Effector CD8-positive, alpha-beta T cell (primary cell): ENCODE results near the gene CTIF.
"Not testable (repeated sequence)": the region's sequence is repeated elsewhere in the genome, so short reads cannot be mapped to it uniquely, and the experiment has no call there.

Experiments
- DNase-seq: peaks from one replicate; lab custom pipeline; 2025; lab: John Stamatoyannopoulos, UW

The CTIF gene

DNA sequence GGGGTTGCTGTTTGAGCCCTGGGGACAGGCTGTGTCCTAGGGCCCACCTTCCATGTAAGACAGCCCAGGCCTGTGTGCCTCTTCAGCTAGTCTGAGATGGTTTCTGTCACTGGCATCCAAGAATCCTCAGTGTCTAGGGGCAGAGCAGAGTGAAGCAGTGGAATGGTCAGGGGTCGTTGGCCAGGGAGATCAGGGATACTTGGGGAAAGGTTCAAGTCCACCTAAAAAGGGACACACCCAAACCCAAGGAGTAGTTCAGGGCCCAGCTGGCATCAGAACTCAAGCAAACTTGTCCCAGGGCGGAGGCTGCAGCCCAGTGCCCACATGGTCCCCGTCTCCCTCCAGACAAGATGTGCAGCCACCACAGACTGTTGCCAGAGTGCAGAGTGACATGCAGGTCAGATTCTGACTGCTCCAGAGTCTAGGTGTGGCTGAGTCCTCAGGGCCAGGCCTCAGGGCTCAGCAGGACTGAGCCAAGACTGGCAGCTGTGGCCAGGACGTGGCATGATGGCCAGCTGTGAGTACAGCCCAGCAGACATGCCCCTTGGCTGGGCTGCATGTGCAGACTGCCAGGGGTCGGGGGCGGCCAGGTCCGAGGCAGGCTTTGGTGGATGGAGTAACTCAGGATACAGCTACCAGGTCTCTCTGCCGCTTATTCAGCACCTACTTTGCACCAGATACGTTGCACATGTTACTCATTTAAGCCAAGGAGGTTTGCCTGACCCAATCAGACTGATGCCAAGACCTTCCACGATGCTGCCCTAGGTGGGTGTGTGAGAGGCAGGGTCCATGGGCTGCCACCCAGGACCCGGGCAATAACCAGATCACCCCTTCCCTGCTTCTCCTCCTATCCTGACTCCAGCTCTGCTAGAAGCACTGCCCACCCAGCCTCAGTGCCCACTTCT lies 265.4 kb downstream of the CTIF start:
- DNase-seq: no peak

DNA sequence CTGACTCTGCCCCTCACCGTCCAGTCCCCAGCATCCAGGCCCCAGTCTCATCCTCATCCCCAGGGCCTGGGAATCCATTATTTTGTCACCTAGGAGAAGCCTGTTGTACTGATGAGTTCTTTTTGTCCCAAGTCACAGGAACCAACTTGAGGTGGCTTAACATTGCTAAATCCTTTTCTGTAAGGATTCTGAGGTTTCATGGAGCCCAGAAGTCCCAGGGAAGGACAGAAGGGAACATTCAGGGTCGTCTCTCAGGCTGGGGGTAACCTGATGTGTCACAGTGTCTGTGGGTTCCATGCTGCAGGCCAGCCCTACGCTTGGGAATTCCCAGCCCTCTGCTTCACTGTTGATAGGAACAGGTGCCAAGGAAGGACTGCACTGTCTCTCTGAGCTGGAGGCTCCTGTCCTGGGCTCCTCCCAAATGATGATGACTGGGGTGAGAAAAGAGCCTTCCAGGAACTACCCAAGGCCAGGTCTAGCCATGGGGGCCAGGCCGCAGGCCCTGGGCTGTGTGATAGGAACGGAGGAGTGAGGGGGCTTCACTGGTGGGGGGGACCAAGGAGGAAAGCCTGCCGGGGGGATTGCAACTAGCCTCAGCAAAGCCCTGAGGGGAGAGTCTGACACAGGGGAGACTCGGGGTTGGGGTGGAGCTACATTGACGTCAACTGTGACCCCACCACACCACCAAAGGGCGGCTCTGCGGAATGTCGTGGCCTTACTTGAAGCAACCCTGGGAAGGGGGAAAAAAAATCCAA lies 266.2 kb downstream of the CTIF start:
- DNase-seq: no peak

DNA sequence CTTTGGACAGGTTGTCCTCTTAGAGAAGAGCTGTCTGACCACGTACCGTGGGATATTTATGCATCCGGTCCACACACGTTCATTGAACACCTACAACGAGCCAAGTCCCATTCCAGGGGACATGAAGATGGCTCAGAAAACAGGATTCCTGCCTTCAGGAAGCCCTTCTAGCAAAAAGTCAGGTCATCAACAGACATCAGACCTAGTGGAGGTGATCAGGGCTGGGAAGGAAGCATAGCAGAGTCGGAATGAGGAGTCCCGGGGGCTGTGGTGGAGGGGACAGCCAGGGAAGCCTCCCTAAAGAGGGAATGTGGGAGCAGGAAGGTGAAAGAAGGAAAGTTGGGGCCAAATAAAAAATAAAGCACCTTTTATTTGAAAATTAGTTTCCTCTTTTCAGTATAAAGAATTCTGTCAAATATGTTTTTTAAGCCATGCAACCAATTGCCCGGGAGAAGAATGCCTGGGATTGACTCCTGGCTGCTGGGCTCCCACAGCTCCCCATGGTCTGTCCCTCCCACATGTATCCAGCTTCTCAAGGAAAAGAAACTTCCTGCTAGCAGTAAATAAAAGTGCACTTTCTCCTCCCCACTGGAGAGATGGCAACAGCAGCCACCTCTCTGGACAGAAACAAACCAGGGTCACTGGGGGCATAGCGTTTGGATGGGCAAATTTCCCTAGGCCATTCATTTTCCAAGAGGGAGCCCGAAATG lies 267.1 kb downstream of the CTIF start:
- DNase-seq: no peak

DNA sequence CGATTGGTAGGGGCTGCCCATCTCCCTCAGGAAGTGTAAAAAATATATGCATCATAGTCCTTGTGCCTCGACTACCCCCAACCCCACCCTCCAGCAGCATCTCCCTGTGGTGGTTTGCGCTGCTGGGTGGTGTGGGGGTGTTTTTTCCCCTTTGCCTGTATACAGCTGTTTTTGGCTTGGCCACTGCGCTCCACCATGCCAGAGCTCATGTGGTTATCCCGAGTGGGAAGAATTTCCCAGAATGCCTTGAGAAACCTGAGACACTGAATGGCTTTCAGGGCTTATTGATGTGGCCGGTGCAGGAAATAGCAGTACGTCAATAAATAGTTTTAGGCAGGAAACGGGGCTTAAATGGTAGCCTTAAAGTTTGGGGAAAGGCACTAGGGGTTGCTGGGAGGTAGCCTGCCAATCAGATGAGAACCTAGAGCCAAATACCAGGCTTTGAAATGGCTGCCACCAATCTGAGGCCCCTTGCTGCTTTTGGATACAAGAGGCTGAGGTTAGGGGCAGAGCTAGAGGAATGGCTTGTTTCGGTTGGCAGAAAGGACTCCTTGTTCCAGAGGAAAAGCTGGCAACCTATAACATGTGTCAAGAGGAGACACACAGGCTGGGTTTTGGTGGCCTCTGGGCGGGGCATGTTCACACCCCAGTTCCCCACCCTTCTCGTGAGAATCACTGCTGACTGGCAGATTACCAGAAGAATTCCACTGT lies 267.9 kb downstream of the CTIF start:
- DNase-seq: no peak

DNA sequence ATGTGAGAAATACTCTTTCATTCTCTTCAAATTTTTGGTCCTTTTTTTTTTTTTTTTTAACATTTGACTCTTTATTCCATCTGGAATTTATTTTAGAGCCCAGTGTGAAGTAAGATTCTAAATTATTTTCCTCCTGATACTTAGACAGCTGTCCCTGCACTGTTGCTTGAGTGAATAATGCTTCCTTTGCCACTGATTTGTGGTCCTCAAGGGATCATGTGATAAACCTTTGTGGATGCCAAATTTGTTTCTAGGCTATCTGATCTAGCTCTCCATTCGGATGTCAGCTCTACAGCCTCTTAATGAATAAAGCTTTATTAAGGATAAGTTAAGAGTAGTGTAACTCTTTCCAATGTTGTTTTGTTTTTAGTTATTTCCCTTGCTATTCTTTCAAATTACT lies 269.6 kb downstream of the CTIF start:
- no peak for DNase-seq

DNA sequence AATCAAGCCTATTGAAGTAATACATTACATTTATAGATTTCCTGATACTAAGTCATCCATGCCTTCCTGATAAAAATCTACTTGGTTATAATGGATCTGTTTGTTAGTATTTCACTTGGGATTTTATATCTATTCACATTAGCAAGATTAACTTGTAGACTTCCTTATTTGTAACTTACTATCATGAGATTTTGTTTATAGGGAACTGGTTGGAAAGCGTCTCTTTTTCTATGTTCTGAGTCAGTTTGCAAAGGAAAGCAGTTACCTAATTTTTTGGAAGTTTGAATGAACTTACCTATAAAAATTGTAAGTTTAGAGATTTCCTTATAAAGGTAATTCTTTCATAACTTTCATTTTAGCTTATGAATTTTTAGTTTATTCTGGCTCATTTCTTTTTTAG lies 270.5 kb downstream of the CTIF start:
- DNase-seq: no peak

DNA sequence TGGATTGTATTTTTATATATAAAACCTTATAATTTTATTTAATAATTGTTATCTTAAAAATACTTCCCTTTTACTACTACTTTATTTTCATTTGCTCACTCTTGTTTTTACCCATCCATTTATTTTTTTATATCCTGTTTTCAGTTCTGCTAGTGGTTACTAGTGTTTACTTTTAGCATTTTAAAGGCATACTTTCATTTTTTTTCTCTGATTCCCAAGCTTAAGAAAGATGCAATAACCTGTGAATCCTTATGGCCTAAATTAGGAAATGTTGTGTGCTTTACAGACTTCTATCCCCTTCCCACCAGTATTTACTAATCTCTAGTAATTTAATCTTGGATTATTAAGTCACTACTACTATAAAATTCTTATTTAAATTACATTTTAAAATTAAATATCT lies 272.0 kb downstream of the CTIF start:
- DNase-seq: no peak

GRCh38 chr18:48811401-48811800 lies 272.6 kb downstream of the CTIF start:
- DNase-seq: no peak

DNA sequence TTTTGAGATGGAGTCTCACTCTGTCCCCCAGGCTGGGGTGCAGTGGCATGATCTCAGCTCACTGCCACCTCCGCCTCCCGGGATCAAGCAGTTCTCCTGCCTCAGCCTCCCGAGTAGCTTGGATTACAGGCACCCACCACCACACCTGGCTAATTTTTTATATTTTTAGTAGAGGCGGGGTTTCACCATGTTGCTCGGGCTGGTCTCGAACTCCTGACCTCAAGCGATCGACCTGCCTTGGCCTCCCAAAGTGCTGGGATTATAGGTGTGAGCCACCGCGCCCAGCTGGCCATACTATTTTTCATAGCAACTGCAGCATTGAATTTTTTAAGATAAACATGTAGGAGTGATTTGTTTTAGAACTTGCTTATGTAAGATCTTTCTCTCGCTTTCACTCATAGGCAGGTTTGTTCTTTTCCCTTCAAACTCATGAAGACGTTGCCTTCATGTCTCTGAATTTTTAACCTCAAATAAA lies 273.2 kb downstream of the CTIF start:
- DNase-seq: not testable (repeated sequence)

DNA sequence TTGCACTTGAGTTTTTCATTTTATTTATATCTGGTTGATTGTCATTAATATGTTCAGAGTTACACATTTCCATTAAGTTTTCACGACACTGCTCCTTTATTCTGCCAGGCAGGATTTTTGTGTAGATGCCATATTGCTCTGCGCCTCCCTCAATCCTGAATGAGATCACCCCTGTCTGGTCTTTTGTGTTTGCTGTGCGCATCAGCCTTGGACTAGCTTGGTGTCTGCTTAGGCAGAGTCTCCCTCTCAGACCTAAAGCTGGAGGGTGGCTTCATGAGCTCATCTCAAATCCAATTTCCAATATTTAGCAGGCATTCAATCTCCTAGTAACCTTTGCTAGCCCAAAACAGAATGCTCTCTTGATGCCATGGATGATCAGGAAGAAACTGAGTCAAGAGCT lies 274.5 kb downstream of the CTIF start:
- no peak for DNase-seq

DNA sequence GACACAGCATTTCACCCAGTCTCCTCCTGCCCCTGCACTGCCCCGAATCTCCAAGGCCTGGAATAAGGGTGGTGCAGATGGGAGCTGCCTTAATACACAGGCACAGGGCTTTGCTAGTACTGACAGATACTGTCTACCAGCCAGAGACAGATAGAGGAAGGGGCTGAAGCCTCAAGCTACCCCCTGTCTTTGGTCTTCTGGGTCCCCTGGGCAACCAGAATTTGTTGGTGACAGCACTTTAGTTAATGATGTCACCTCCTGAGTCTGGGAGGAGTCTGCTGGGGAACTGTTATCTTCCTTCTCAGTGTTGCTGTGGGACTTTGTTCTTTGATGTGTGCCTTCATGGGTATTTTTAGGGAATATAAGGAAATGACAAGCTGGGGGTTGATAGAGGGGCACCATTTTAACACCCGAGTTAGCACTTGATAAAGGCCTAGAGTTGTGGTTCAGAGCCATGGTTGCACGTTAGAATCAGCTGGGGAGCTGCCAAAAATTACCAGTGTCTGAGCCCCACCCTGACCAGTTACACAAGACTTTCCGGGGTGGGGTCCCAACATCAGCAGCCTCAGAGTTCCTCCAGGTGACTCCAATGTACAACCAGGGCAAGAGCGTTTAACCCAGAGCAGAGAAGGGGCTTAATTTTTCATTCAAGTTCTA lies 275.1 kb downstream of the CTIF start:
- DNase-seq: no peak

GRCh38 chr18:48814490-48815178 lies 275.8 kb downstream of the CTIF start:
- DNase-seq: no peak

GRCh38 chr18:48815179-48815515 lies 276.3 kb downstream of the CTIF start:
- no peak for DNase-seq

- DNase-seq: no peak
Observed at GRCh38 chr18:48815581-48816324, 276.9 kb downstream of the CTIF start.

GRCh38 chr18:48816554-48816953 lies 277.7 kb downstream of the CTIF start:
- no peak for DNase-seq

- no peak for DNase-seq
Observed at GRCh38 chr18:48817021-48817461, 278.2 kb downstream of the CTIF start.

- no peak for DNase-seq
Observed at GRCh38 chr18:48818329-48819254, 279.8 kb downstream of the CTIF start.

GRCh38 chr18:48819276-48819675 lies 280.4 kb downstream of the CTIF start:
- no peak for DNase-seq
